Measurements from ENCODE around the gene STK31. TPM values are rescaled to one million over a fixed set of nuclear protein-coding genes. Genes with fewer than 3 reads are reported as not detected.

STK31 gene
- total and polyA plus RNA-seq, 2 donors (not counting 1 experiment from before 2014, with no cell fraction given) = 0.13 to 1.8 TPM

GRCh38 chr7:23715099-23715498 is 5.1 kb downstream of the STK31 start:
- no peak overlapping the region for H3K27ac ChIP-seq (ENCODE audit: low read length in 2 of 2)
- no peaks in the 10 kb centered on the region for H3K36me3 ChIP-seq (replicated peaks in 1 of 2; ENCODE audit: control extremely low read depth in 1 of 2, control insufficient read depth in 1 of 2, extremely low read depth in 1 of 2, insufficient read depth in 2 of 2, low read length in 1 of 2)
- no peak overlapping the region for H3K9ac ChIP-seq (ENCODE audit: low read length)
- H3K4me2 ChIP-seq (replicated peaks; ENCODE audit: low read depth, low read length, poor library complexity, severe bottlenecking) = no peak overlapping the region
- 36% methylated on average over 1 of the region's 6 CpGs for WGBS (ENCODE audit: insufficient coverage)
- intact Hi-C loops (cut with micrococcal nuclease) = no loop called here
- H4K20me1 ChIP-seq (ENCODE audit: control insufficient read depth, insufficient read depth, low read length, poor library complexity, severe bottlenecking) = no peaks in the 10 kb centered on the region
- ChIA-PET POLR2A (no interaction called here), CTCF (interaction anchor here (0.5 to 5.9 kb wide), 6 partner anchors 18 to 951 kb away, joined by 3 to 119 read pairs (median 4); no protein-coding TSS in a partner anchor)
- H3K27me3 Mint-ChIP-seq = no peaks in the 10 kb centered on the region
- H3K9me3 ChIP-seq (ENCODE audit: control extremely low read depth in 1 of 3, control insufficient read depth in 2 of 3, insufficient read depth in 1 of 3, low read length in 2 of 3) = peaks cover 0 to under 1% (median 0%) of the 10 kb centered on the region in 3 donors
- H3K79me2 ChIP-seq (ENCODE audit: control insufficient read depth, insufficient read depth, low read length) = no peaks in the 10 kb centered on the region
- ATAC-seq (ENCODE audit: low read depth) = no peak
- no peaks in the 10 kb centered on the region for H3K4me1 Mint-ChIP-seq
- H3K4me3 ChIP-seq (ENCODE audit: control extremely low read depth in 1 of 5, extremely low read depth in 1 of 5, insufficient read depth in 1 of 5, low read depth in 2 of 5, low read length in 4 of 5) = no peak overlapping the region
- H3K4me1 ChIP-seq (ENCODE audit: control insufficient read depth in 2 of 2, insufficient read depth in 2 of 2, low read length in 2 of 2) = no peaks in the 10 kb centered on the region
- no peaks in the 10 kb centered on the region for H3K27me3 ChIP-seq (replicated peaks in 1 of 4; ENCODE audit: control extremely low read depth in 1 of 4, control insufficient read depth in 3 of 4, insufficient read depth in 4 of 4, low read length in 3 of 4)
- no peak overlapping the region for H2AFZ ChIP-seq (ENCODE audit: insufficient read depth, low read depth, low read length, poor library complexity, severe bottlenecking)
- TF ChIP-seq EZH2 (IDR thresholded peaks at IDR 0.05; ENCODE audit: borderline replicate concordance, insufficient read depth, low read depth, low read length, poor library complexity, severe bottlenecking) (no peak), CTCF (IDR thresholded peaks at IDR 0.05) (no peak)
- H3K27ac Mint-ChIP-seq = no peak overlapping the region
- no peak overlapping the region for H3K4me3 Mint-ChIP-seq
- no peaks in the 10 kb centered on the region for H3K9me3 Mint-ChIP-seq (ENCODE audit: insufficient read depth)
- DNase-seq = no peak

GRCh38 chr7:23717788-23718187 is 7.8 kb downstream of the STK31 start:
- POLR2A ChIA-PET = no interaction called here
- ATAC-seq (ENCODE audit: low read depth) = no peak
- Histone ChIP-seq H3K36me3 (replicated peaks in 1 of 2; ENCODE audit: control extremely low read depth in 1 of 2, control insufficient read depth in 1 of 2, extremely low read depth in 1 of 2, insufficient read depth in 2 of 2, low read length in 1 of 2) (no peaks in the 10 kb centered on the region), H3K9ac (ENCODE audit: low read length) (no peak overlapping the region), H3K9me3 (ENCODE audit: control extremely low read depth in 1 of 3, control insufficient read depth in 2 of 3, insufficient read depth in 1 of 3, low read length in 2 of 3) (no peaks in the 10 kb centered on the region), H3K4me3 (ENCODE audit: control extremely low read depth in 1 of 5, extremely low read depth in 1 of 5, insufficient read depth in 1 of 5, low read depth in 2 of 5, low read length in 4 of 5) (no peak overlapping the region), H2AFZ (ENCODE audit: insufficient read depth, low read depth, low read length, poor library complexity, severe bottlenecking) (no peak overlapping the region), H3K27ac (ENCODE audit: low read length in 2 of 2) (no peak overlapping the region), H3K4me1 (ENCODE audit: control insufficient read depth in 2 of 2, insufficient read depth in 2 of 2, low read length in 2 of 2) (no peaks in the 10 kb centered on the region), H4K20me1 (ENCODE audit: control insufficient read depth, insufficient read depth, low read length, poor library complexity, severe bottlenecking) (no peaks in the 10 kb centered on the region), H3K79me2 (ENCODE audit: control insufficient read depth, insufficient read depth, low read length) (no peaks in the 10 kb centered on the region), H3K27me3 (replicated peaks in 1 of 4; ENCODE audit: control extremely low read depth in 1 of 4, control insufficient read depth in 3 of 4, insufficient read depth in 4 of 4, low read length in 3 of 4) (no peaks in the 10 kb centered on the region), H3K4me2 (replicated peaks; ENCODE audit: low read depth, low read length, poor library complexity, severe bottlenecking) (no peak overlapping the region)
- intact Hi-C loops (cut with micrococcal nuclease) = no loop called here
- Mint-ChIP-seq H3K9me3 (ENCODE audit: insufficient read depth) (no peaks in the 10 kb centered on the region), H3K4me1 (no peaks in the 10 kb centered on the region), H3K27ac (no peak overlapping the region), H3K27me3 (no peaks in the 10 kb centered on the region), H3K4me3 (no peak overlapping the region)
- no peak for TF ChIP-seq CTCF (IDR thresholded peaks at IDR 0.05)
- TF ChIP-seq EZH2 (IDR thresholded peaks at IDR 0.05; ENCODE audit: borderline replicate concordance, insufficient read depth, low read depth, low read length, poor library complexity, severe bottlenecking) = no peak
- no peak for DNase-seq
- no CpG with 5 or more reads among the region's 1 CpG for WGBS (ENCODE audit: insufficient coverage)
- CTCF ChIA-PET = interaction anchor here (0.6 to 2.0 kb wide), 5 partner anchors 20 to 1377 kb away, joined by 3 to 10 read pairs (median 5); no protein-coding TSS in a partner anchor
